Erythroblast (primary cell): ENCODE results near the gene ZCCHC7.

ENCODE experiments used
- GATA1 ChIP-seq: IDR thresholded peaks from 2 replicates; pipeline ENCODE4 v1.6.1; 2011; ENCODE audit warnings: low read depth, mild to moderate bottlenecking, control low read depth, low read length, moderate library complexity
- POLR2A ChIP-seq: IDR thresholded peaks from 2 replicates; pipeline ENCODE4 v1.6.1; 2011; ENCODE audit warnings: mild to moderate bottlenecking, low read length

GRCh38 chr9:37198039-37198729 lies 77.8 kb downstream of the ZCCHC7 start:
- TF ChIP-seq POLR2A (no peak), GATA1 (no peak)
